Fibroblast of lung (primary cell): ENCODE data around the gene WDR64. TPM values are rescaled to one million over a fixed set of nuclear protein-coding genes. Genes with fewer than 3 reads are reported as not detected.

Source experiments
- DNase-seq, 2 donors: peaks; one replicate each; pipeline versions ENCODE4 v3.0.0 to v3.0.0-alpha.2; 2010; ENCODE audit warnings: low read depth in 2 of 2
- H2AFZ ChIP-seq: 2 replicates; pipeline ENCODE4 v1.5.1; 2012; ENCODE audit warnings: low read length, control low read depth, inconsistent platforms
- H3K27ac ChIP-seq: 2 replicates; pipeline ENCODE4 v1.5.1; 2011; ENCODE audit warnings: low read length, control low read depth; ENCODE audit not compliant: insufficient read depth
- H3K27me3 ChIP-seq: 2 replicates; pipeline ENCODE4 v1.5.1; 2011; ENCODE audit warnings: mild to moderate bottlenecking, low read length; ENCODE audit not compliant: control insufficient read depth, insufficient read depth
- H3K36me3 ChIP-seq: 2 replicates; pipeline ENCODE4 v1.5.1; 2011; ENCODE audit warnings: low read length; ENCODE audit not compliant: control insufficient read depth, insufficient read depth
- H3K4me1 ChIP-seq: 2 replicates; pipeline ENCODE4 v1.5.1; 2011; ENCODE audit warnings: low read length; ENCODE audit not compliant: control insufficient read depth, insufficient read depth; ENCODE audit errors: extremely low read depth
- H3K4me2 ChIP-seq: 2 replicates; pipeline ENCODE4 v1.5.1; 2011; ENCODE audit warnings: low read length, control low read depth; ENCODE audit not compliant: insufficient read depth; ENCODE audit errors: extremely low read depth
- H3K4me3 ChIP-seq, 4 experiments: fragments of 200-600 bp in 1 of 4; sonication (generic) in 1 of 4; replicated peaks in 1 of 4; 2 replicates each; pipeline ENCODE4 v1.5.1; 2011 to 2016; ENCODE audit warnings: low read length in 4 of 4, low read depth in 3 of 4, mild to moderate bottlenecking in 3 of 4, control low read depth in 2 of 4, inconsistent platforms in 1 of 4, mixed read lengths in 1 of 4; ENCODE audit not compliant: insufficient read depth in 1 of 4; ENCODE audit errors: control extremely low read depth in 1 of 4
- H3K79me2 ChIP-seq: 2 replicates; pipeline ENCODE4 v1.5.1; 2012; ENCODE audit warnings: mild to moderate bottlenecking, low read length, inconsistent platforms; ENCODE audit not compliant: control insufficient read depth, insufficient read depth
- H3K9ac ChIP-seq: 2 replicates; pipeline ENCODE4 v1.5.1; 2011; ENCODE audit warnings: mild to moderate bottlenecking, low read length, control low read depth; ENCODE audit not compliant: insufficient read depth
- H3K9me3 ChIP-seq: 2 replicates; pipeline ENCODE4 v1.5.1; 2012; ENCODE audit warnings: low read depth, low read length; ENCODE audit not compliant: control insufficient read depth, insufficient read depth
- H4K20me1 ChIP-seq: 2 replicates; pipeline ENCODE4 v1.5.1; 2011; ENCODE audit warnings: low read length; ENCODE audit not compliant: control insufficient read depth, insufficient read depth; ENCODE audit errors: extremely low read depth
- EZH2 ChIP-seq: IDR thresholded peaks from 2 replicates; pipeline ENCODE4 v1.5.1; 2012; ENCODE audit warnings: low read length, control low read depth, mild to moderate bottlenecking; ENCODE audit errors: missing control alignments
- polyA plus RNA-seq, 2 donors: library from polyadenylated mRNA; depleted of rRNA in 1 of 2; stranded (reverse) in 1 of 2; unstranded in 1 of 2; fragments of >200 nt; gene quantifications; 2 replicates each; pipeline ENCODE4 v1.2.1, GENCODE V29; 2011 to 2012; ENCODE audit warnings: missing spikeins in 1 of 2
- total RNA-seq: library from RNA; depleted of rRNA; stranded (reverse); fragments of >200 nt; gene quantifications from 2 replicates; pipeline ENCODE4 v1.2.1, GENCODE V29; 2014
- TF ChIP-seq, protein P1 (sequence below), 2 donors: IDR thresholded peaks in 1 of 2; conservative IDR thresholded peaks in 1 of 2; 1 replicate in 1 of 2; 2 replicates in 1 of 2; pipeline ENCODE4 v1.5.1; 2011 to 2012; ENCODE audit warnings: low read length in 2 of 2, control low read depth in 1 of 2, inconsistent platforms in 1 of 2, low read depth in 1 of 2, mild to moderate bottlenecking in 1 of 2

Gene WDR64
- total and polyA plus RNA-seq, 2 donors (not counting 1 experiment from before 2014, with no cell fraction given), result not detected

DNA sequence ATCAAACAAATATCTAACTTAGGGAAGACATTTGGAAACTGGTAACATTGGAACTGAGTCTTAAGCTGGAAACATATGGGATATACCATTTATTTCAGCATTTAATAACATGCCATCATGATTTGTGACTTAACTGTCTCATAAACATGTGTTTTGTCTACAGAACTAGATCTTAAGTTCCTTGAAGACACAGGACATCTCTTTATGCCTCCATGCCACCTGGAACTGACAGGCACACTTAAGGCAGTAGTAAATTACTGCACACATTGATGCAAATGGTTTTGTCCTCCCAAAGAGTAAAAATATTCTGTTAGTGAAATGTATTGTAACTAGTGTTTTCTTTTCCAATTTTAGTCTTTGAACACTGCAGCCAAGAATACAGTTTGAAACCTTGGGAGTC lies 194.3 kb downstream of the WDR64 start:
- H3K27me3 ChIP-seq, result no peaks in the 10 kb centered on the region
- H3K9me3 ChIP-seq, result no peaks in the 10 kb centered on the region
- no peaks in the 10 kb centered on the region for H3K36me3 ChIP-seq
- H4K20me1 ChIP-seq, result no peaks in the 10 kb centered on the region
- no peak overlapping the region for H3K9ac ChIP-seq
- peaks cover 16% of the 10 kb centered on the region for H3K79me2 ChIP-seq
- no peak overlapping the region for H2AFZ ChIP-seq
- DNase-seq, result no peak
- H3K27ac ChIP-seq, result no peak overlapping the region
- no peak overlapping the region for H3K4me3 ChIP-seq
- peaks cover 3% of the 10 kb centered on the region for H3K4me1 ChIP-seq
- TF ChIP-seq, protein P1, sequence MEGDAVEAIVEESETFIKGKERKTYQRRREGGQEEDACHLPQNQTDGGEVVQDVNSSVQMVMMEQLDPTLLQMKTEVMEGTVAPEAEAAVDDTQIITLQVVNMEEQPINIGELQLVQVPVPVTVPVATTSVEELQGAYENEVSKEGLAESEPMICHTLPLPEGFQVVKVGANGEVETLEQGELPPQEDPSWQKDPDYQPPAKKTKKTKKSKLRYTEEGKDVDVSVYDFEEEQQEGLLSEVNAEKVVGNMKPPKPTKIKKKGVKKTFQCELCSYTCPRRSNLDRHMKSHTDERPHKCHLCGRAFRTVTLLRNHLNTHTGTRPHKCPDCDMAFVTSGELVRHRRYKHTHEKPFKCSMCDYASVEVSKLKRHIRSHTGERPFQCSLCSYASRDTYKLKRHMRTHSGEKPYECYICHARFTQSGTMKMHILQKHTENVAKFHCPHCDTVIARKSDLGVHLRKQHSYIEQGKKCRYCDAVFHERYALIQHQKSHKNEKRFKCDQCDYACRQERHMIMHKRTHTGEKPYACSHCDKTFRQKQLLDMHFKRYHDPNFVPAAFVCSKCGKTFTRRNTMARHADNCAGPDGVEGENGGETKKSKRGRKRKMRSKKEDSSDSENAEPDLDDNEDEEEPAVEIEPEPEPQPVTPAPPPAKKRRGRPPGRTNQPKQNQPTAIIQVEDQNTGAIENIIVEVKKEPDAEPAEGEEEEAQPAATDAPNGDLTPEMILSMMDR (conservative IDR thresholded peaks at IDR 0.05 in 1 of 2, IDR thresholded peaks at IDR 0.05 in 1 of 2; ENCODE audit: low read depth in 1 of 2, low read length in 2 of 2), result no peak
- TF ChIP-seq EZH2, result no peak
- no peak overlapping the region for H3K4me2 ChIP-seq

GRCh38 chr1:241846862-241847539 lies 194.9 kb downstream of the WDR64 start:
- H2AFZ ChIP-seq, result peak overlapping the region; percentile 64
- H3K27ac ChIP-seq, result peak overlapping the region; percentile 98
- no peaks in the 10 kb centered on the region for H4K20me1 ChIP-seq
- no peaks in the 10 kb centered on the region for H3K27me3 ChIP-seq
- H3K9ac ChIP-seq, result peak overlapping the region; percentile 96
- H3K4me2 ChIP-seq, result peak overlapping the region; percentile 78
- no peaks in the 10 kb centered on the region for H3K9me3 ChIP-seq
- no peaks in the 10 kb centered on the region for H3K36me3 ChIP-seq
- TF ChIP-seq EZH2, result no peak
- TF ChIP-seq, protein P1 (conservative IDR thresholded peaks at IDR 0.05 in 1 of 2, IDR thresholded peaks at IDR 0.05 in 1 of 2; ENCODE audit: low read depth in 1 of 2, low read length in 2 of 2), result no peak
- peak overlapping the region; percentile 86 to 96 (median 88) for H3K4me3 ChIP-seq
- H3K79me2 ChIP-seq, result peaks cover 16% of the 10 kb centered on the region
- peaks cover 3% of the 10 kb centered on the region for H3K4me1 ChIP-seq
- no peak for DNase-seq

- Histone ChIP-seq H3K27me3 (no peaks in the 10 kb centered on the region), H3K9ac (peak overlapping the region; percentile 96), H2AFZ (peak overlapping the region; percentile 64), H3K4me1 (no peaks in the 10 kb centered on the region), H3K27ac (peak overlapping the region; percentile 98), H3K36me3 (no peaks in the 10 kb centered on the region), H3K4me2 (peak overlapping the region; percentile 78), H4K20me1 (no peaks in the 10 kb centered on the region), H3K9me3 (no peaks in the 10 kb centered on the region), H3K79me2 (peaks cover 16% of the 10 kb centered on the region), H3K4me3 (peak overlapping the region; percentile 86 to 96 (median 88))
- TF ChIP-seq EZH2, result no peak
- TF ChIP-seq, protein P1 (conservative IDR thresholded peaks at IDR 0.05 in 1 of 2, IDR thresholded peaks at IDR 0.05 in 1 of 2; ENCODE audit: low read depth in 1 of 2, low read length in 2 of 2), result no peak
- DNase-seq, result no peak
These were observed 195.4 kb downstream of the WDR64 start for GRCh38 chr1:241847540-241847795.
